Stimulated activated CD4-positive, alpha-beta T cell treated with anti-CD3 and anti-CD28 coated beads, Interleukin-4, amount 100 ng/mL, for 4 hours (primary cell): ENCODE data around the gene CDH4.

Experiments used
- DNase-seq, 2 experiments: peaks; one replicate each; pipeline ENCODE4 v3.0.0-alpha.2; 2020

Gene CDH4

DNA sequence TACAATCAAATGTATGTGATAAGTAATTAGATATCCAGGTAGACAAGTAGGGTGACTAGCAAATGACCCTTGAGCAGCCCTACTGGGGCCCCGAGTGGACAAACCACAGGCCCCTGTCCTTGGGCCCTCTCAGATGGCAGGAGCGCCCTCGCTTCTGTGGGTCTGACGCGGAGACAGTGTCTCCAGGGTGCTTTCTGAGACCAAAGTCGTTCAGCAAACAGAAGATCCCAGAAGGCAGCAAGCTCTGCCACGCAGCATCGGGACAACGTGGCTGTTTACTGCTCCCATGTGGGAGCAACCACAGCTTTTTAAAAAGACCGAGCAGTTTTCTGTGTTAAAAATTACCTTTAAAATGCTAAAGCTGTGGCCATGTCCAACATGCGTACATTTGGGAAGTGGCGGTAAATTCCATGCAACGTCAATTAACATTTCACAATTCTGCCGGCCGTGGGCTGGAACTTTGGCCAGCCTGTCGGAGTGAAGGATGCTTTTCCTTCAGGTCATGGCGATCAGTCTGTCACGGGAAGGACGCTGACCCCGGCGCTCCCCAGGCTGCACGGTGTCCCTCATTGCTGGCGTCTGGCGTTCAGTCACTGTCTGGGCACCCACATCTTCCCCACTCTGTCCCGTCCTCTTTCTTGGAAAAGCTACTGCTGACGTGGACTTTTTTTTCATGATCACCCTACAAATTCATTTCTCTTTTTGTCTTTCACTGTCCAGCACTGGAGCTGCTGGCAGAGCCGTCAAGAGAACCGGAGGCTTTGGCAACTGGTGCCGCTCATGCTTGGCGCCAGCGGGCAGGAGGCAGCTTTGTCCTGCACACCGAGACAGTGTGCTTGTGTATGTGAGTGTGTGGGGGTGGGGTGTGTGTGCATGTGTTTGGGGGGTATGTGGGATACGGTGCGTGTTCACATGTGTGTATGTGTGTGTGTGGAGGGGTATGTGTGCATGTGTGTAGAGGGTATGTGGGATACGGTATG, 293.1 kb downstream of the CDH4 start:
- no peak for DNase-seq

DNA sequence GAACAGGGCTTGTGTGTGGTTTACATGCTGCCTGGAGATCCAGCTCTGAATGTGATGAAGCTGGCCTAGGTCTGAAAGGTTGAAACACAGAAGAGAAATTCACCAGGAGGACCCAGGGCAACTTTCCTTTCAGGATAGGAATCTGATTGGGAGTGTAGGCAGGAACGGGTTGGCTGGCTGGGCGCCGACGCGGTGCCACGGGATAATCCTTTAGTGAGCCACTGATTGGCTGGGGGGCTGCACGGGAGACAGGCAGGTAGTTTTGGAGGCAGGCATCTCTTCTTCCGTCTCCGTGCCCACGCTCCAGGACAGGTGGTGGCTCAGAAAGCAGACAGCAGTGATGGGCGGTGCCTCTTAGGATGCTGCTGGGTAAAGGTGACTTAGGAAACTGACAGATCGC, 294.6 kb downstream of the CDH4 start:
- DNase-seq = no peak

- DNase-seq = no peak
Observed at GRCh38 chr20:61548069-61548468, 296.0 kb downstream of the CDH4 start.

DNA sequence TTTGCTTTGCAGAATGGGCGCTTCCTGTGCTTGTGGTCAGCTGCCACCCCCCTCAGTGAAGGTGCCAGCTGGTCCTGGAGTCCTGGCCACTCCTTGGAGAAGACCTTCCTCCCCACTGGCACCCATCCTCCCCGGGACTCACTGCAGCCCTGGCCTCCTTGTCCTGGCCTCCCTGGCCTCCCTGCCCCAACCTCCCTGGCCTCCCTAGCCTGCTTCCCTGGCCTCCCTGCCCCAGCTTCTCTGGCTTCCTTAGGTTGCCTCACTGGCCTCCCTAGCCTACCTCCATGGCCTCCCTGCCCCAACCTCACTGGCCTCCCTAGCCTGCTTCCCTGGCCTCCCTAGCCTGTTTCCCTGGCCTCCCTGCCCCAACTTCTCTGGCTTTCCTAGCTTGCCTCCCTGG, 297.8 kb downstream of the CDH4 start:
- DNase-seq = no peak

GRCh38 chr20:61551401-61551800, 299.3 kb downstream of the CDH4 start:
- no peak for DNase-seq

- no peak for DNase-seq
Observed at GRCh38 chr20:61554617-61555016, 302.6 kb downstream of the CDH4 start.

- no peak for DNase-seq
Observed at GRCh38 chr20:61555566-61555965, 303.5 kb downstream of the CDH4 start.

DNA sequence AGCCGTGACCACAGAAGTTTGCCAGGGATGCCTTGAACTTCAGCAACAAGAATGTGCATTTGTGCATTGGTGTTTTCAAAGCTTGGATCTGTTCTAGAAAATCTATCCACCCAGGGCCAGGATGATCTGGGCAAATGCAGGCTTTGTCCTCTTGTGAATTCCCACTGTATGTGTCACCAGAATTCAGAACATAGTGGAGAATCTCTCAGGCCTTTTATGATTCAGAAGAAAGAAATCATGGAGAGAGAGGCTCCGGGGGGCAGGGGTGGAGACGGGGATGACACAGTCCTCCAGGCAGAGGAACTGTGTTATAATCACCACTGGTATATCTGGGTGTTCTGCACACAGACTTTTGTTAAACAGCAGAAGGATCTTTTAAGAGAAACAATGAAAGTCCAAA, 304.1 kb downstream of the CDH4 start:
- no peak for DNase-seq

DNA sequence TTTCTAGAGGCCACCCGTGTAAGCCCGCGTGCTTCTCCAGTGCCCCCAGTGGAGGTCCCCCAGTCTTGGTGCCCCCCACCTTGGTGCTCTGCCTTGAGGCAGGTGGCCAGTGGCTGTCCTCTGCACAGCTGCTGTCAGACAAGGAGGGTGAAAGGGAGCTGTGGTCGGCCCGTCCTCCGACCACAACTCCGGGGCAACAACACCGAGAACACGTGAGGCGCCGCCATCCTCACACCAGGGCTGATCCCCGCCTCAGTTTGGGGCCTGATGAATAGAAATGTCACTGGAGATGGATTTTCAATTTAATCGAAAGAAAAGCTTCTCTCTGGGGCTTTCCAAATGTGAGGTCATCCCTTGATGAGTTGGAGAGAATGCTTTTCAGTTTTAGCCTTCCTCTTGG, 304.6 kb downstream of the CDH4 start:
- DNase-seq = no peak

DNA sequence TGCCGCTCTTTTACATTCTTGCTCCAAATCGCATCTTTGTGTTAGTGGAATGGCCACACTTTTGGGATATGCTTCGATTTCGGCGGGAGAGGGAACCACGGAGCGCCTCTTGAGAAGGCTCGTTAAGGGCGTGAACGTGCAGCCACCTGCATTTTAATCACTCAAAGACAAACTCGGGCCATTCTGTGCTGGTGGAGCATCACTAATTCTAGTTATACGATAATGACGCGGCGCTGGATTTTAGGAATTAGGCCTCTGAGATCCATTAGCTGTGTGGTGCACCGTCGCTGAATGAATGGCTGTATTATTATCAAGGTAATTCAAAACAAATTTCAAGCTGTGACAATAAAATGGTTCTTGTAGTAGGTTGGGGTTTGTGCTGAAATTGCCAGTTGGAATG, 305.6 kb downstream of the CDH4 start:
- no peak for DNase-seq

GRCh38 chr20:61558726-61559125, 306.7 kb downstream of the CDH4 start:
- no peak for DNase-seq

GRCh38 chr20:61559706-61560315, 307.8 kb downstream of the CDH4 start:
- DNase-seq = no peak

DNA sequence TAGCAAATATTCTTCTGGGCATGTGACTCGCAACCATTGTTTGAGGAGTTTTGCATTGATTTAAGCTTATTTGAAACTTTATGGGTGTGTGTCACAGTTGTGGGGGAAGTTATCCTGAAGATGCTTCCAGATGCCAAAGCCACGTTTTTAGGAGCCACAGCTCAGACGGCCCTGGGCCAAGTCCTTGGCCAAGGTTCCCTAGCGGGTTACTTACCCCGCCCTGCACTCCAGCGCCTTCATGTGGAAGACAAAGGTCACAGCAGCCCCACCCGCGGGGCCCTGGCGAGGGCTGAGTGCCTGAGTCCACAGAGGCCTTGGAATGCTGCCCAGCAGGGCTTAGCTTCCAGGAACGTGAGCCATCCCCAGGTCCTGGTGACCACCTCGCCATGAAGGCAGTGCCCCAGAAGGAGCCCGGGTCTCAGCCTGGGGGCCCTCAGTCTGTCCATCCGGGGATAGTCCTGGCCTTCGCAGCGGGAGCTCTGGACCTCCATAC, 308.3 kb downstream of the CDH4 start:
- no peak for DNase-seq

- no peak for DNase-seq
Observed at GRCh38 chr20:61561111-61561830, 309.2 kb downstream of the CDH4 start.

- DNase-seq = no peak
Observed at GRCh38 chr20:61562491-61562890, 310.4 kb downstream of the CDH4 start.

DNA sequence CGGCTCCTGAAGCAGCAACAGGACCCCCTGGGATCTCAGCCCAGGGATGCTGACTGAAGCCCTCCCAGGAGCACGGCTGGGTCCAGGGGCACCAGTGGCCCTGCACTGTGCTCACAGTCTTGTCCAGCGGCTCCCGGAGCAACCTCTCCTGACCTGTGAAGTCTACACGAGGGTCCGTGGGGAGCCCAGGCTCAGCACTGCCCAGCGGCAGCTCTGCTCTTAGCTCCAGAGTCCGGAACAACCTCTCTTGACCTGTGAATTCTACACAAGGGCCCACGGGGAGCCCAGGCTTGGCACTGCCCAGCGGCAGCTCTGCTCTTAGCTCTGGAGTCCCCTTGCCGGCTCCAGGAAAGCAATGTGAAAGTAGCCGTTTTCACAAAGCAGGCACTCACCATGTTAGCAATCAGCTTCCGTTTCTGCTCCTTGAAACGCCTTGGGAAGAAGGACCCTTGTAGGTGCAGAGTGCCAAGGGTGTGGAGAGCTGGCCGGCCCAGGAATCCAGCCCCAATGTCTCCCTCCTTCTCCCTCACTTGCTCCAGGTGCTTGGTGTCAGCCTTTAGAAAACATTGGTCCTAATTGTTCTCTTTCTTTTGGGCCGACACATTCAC, 310.9 kb downstream of the CDH4 start:
- no peak for DNase-seq

DNA sequence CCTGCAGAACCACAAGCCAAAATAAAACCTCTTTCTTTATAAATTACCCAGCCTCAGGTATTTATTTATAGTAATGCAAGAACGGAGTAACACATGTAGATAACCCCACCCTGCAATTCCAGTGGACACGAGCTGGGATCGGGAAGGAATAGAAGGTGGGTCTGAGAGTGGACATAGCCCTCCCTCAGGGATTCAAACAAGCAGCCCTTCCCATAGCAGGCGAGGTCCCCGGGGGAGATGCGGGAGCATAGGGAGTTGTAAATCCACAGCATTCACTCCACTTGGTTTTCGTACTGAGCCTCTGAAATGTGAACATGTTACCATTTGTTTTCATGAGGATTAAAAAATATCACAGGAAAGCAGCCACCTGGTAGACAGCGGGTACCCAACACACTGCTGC, 312.6 kb downstream of the CDH4 start:
- DNase-seq = no peak

GRCh38 chr20:61565791-61566190, 313.7 kb downstream of the CDH4 start:
- no peak for DNase-seq

DNA sequence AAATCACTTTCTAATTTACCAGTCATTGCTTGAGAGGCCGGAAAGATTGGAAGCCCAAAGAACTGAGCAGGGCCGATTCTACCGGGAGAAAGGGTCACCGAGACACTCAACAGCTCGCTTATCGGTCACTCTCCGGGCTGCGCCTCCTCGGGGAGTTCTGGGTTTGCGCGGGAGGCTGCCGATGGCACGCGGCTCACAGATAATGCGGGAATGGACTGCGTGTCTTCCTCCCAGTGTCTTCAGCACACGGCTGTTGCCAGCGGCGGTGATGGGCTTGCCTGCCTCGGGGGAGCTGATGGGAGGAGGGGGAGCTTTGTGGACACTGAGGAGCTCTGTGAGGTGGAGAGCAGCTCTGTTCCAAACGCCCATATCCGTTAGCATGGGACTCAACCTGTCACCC, 314.6 kb downstream of the CDH4 start:
- no peak for DNase-seq

DNA sequence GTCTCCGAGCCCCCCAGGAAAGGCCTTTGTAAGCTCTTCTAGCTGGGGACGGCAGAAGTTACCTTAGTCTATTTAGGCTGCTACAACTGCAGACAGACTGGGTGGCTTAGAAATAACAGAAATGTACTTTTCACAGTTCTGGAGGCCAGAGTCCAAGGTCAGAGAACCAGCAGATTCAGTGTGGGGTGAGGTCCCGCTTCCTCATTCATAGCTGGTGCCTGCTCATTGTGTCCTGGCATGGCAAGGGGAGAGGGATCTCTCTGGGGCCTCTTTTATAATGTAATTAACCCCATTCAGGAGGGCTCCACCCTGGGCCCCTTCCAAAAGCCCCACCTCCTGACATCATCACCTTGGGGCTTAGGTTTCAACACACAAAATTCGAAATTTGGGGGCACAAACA, 315.1 kb downstream of the CDH4 start:
- DNase-seq = no peak

GRCh38 chr20:61569825-61570224, 317.8 kb downstream of the CDH4 start:
- no peak for DNase-seq

DNA sequence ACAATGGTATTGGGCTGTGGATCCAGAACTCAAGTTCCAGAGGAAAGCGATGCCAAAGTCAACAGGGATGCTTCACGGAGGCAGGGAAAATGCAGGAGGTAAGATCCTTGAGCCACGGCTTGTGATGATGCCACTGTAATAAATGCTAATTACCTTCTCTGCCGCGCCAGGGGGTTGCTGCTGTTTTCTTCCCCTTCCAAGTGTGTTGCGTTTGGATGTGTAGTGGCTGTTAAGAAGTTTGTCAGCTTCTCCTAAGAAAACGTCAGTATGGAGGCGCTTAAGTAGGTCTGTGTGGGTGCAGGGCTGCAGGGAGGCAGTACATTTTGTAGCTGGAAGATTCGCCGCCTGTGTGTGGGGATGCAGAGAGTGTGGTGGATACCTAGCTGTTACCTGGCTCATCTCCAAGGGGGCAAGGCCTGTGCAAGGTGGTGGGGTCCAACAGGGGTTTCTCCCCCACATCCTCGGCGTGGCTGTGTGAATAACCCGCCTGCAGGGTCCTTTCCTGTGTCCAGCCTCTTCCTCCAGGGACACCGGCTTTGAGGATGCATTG, 318.7 kb downstream of the CDH4 start:
- no peak for DNase-seq

- no peak for DNase-seq
Observed at GRCh38 chr20:61571221-61571620, 319.2 kb downstream of the CDH4 start.
